A673 (cell line): ENCODE data around the gene ELMO3. TPM values are rescaled to one million over a fixed set of nuclear protein-coding genes. Genes with fewer than 3 reads are reported as not detected.

ENCODE experiments used
- BruUV-seq: library from RNA; stranded (reverse); fragments of 400-500 nt; replicated peaks from 2 replicates; lab custom pipeline; 2021; lab: Mats Ljungman, UMichigan
- CTCF ChIA-PET: fragments of 300-600 bp; sonication (Branson Sonifier 250); formaldehyde crosslinking; loops from one replicate; lab custom pipeline; 2022; ENCODE audit warnings: antibody characterized with exemption; lab: Charles Lee
- POLR2A ChIA-PET: fragments of 300-600 bp; sonication (Branson Sonifier 250); formaldehyde crosslinking; loops from one replicate; lab custom pipeline; 2022; ENCODE audit warnings: antibody characterized with exemption; ENCODE audit not compliant: low non-redundant PET; lab: Charles Lee
- DNase-seq: peaks from one replicate; pipeline ENCODE4 v3.0.0-alpha.2; 2015; ENCODE audit warnings: low spot score
- H3K27ac ChIP-seq: fragments of 200-600 bp; sonication (generic); 2 replicates; pipeline ENCODE4 v1.5.1; 2016; ENCODE audit warnings: mixed run types, low read depth, mild to moderate bottlenecking, mixed read lengths, antibody characterized with exemption, low read length; ENCODE audit not compliant: poor library complexity, severe bottlenecking
- H3K27me3 ChIP-seq: fragments of 200-600 bp; sonication (generic); replicated peaks from 2 replicates; pipeline ENCODE4 v1.6.1; 2017; ENCODE audit warnings: mixed run types, low read depth, mild to moderate bottlenecking, mixed read lengths, antibody characterized with exemption, low read length; ENCODE audit not compliant: insufficient read depth, poor library complexity
- H3K36me3 ChIP-seq: fragments of 200-600 bp; sonication (generic); 2 replicates; pipeline ENCODE4 v1.6.1; 2016; ENCODE audit warnings: mixed run types, mild to moderate bottlenecking, mixed read lengths, antibody characterized with exemption, low read length; ENCODE audit not compliant: insufficient read depth, poor library complexity, severe bottlenecking
- H3K4me1 ChIP-seq: fragments of 200-600 bp; sonication (generic); 2 replicates; pipeline ENCODE4 v1.6.1; 2017; ENCODE audit warnings: mixed run types, mild to moderate bottlenecking, mixed read lengths, antibody characterized with exemption, low read length; ENCODE audit not compliant: insufficient read depth, poor library complexity, severe bottlenecking
- H3K4me3 ChIP-seq: fragments of 200-600 bp; sonication (generic); 2 replicates; pipeline ENCODE4 v1.5.1; 2016; ENCODE audit warnings: low read depth, mixed run types, mild to moderate bottlenecking, mixed read lengths, low read length; ENCODE audit not compliant: poor library complexity, severe bottlenecking
- H3K9me3 ChIP-seq: fragments of 200-600 bp; sonication (generic); 2 replicates; pipeline ENCODE4 v1.6.1; 2016; ENCODE audit warnings: mixed run types, low read depth, mild to moderate bottlenecking, mixed read lengths, antibody characterized with exemption, low read length; ENCODE audit not compliant: poor library complexity, severe bottlenecking
- CTCF ChIP-seq: fragments of 300-800, 200-600 bp; sonication (generic); conservative IDR thresholded peaks from 2 replicates; pipeline ENCODE4 v1.5.1; 2017; ENCODE audit warnings: low read depth, mild to moderate bottlenecking, antibody characterized with exemption, low read length, moderate library complexity, mixed read lengths
- EZH2 ChIP-seq: fragments of 200-600 bp; sonication (generic); IDR thresholded peaks from 2 replicates; pipeline ENCODE4 v1.6.1; 2017; ENCODE audit warnings: borderline replicate concordance, low read depth, mild to moderate bottlenecking, mixed read lengths, antibody characterized with exemption, low read length; ENCODE audit not compliant: poor library complexity, severe bottlenecking
- intact Hi-C: fragments of 100-400 bp; cut with micrococcal nuclease; formaldehyde crosslinking; loops from one replicate; pipeline ENCODE4 v1.10.0; 2022; ENCODE audit not compliant: unreplicated experiment
- total RNA-seq: library from RNA; stranded (reverse); gene quantifications from 2 replicates; pipeline ENCODE4 v1.2.3, GENCODE V29; 2021

The ELMO3 gene
- total RNA-seq, 1 experiment from 2014 or later = 4.7 TPM

DNA sequence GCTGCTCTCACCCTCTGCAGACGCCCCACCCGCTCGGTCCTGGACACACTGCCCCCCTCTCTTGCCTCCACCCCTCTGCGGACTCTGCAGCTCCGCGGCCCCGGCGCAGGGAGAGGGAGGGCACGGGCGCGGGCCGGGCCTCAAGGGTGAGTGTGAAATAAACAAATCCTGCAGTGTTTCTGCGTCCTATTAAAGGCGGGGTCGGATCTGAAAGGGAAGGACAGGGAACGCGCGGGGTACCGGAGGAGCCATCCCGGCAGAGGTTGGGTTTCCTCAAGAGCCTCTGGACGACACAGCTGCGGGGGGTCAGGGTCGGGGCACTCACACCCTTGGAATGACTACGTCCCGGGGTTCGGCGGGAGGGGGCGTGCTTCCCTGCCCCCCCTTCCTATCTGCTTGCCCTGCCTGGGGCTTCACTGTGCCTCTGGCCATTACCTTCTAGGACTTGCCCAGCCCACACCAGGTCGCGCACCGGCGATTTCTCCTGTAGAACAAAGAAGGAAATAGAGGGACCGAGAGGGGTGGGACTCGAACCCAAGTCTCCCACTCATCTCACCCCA, 34.9 kb upstream of the ELMO3 start:
- Histone ChIP-seq H3K27me3 (no peaks in the 10 kb centered on the region), H3K9me3 (no peaks in the 10 kb centered on the region), H3K36me3 (no peaks in the 10 kb centered on the region), H3K4me1 (no peaks in the 10 kb centered on the region), H3K4me3 (no peak overlapping the region), H3K27ac (no peak overlapping the region)
- intact Hi-C loops = no loop called here
- no TSS peak for BruUV-seq
- TF ChIP-seq CTCF (no peak), EZH2 (no peak)
- DNase-seq = no peak
- ChIA-PET POLR2A (no interaction called here), CTCF (no interaction called here)

- TF ChIP-seq EZH2 (no peak), CTCF (no peak)
- ChIA-PET POLR2A (no interaction called here), CTCF (no interaction called here)
- no peak within 1 kb of the TSS for H3K27ac ChIP-seq
- no peaks in the 10 kb centered on the region for H3K9me3 ChIP-seq
- intact Hi-C loops = no loop called here
- BruUV-seq = no TSS peak
- H3K4me1 ChIP-seq = peaks cover 2% of the 10 kb centered on the region
- H3K4me3 ChIP-seq = no peak within 1 kb of the TSS
- H3K27me3 ChIP-seq = no peaks in the 10 kb centered on the region
- DNase-seq = no peak
- no peaks in the 10 kb centered on the region for H3K36me3 ChIP-seq
Observed at GRCh38 chr16:67164599-67165061, 34.3 kb upstream of the ELMO3 start, which contains the start of gene HSF4. Gene HSF4 (plus strand): TSS chr16:67164745. CDS start chr16:67164812, 67 bp downstream.

DNA sequence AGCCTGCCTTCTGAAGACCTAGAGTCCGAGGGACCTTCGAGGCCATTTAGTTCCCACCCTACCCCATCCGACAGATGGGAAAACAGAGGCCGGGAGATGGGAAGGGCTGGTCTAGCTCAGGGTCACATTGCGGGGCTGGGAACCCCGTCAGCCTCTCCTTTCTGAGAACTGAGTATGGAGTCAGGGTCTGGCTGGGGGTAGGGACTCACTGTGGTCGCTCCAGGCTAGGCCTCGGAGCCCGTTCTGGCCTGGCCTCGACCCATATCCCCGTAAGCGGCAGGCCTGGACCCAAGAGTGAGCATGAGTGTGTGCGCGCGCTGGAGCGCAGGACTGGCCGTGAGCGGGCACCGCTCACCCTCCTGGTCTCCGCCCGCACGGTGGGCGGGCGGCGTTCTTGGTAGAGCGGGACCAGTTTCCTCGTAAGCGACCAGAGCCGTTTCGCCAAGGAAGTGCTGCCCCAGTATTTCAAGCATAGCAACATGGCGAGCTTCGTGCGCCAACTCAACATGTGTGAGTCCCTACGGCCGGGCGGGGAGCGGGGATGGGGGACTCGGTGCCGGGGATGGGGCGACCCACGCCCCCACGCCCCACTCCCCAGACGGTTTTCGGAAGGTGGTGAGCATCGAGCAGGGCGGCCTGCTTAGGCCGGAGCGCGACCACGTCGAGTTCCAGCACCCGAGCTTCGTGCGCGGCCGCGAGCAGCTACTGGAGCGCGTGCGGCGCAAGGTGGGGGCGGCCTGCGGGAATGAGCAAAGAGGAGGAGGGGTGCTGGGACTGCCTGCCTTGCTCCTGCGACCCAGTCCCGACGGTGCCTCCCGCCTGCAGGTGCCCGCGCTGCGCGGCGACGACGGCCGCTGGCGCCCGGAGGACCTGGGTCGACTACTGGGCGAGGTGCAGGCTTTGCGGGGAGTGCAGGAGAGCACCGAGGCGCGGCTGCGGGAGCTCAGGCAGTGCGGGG, 33.5 kb upstream of the ELMO3 start:
- no peaks in the 10 kb centered on the region for H3K36me3 ChIP-seq
- no peak for DNase-seq
- intact Hi-C loops = no loop called here
- CTCF ChIA-PET = no interaction called here
- H3K9me3 ChIP-seq = no peaks in the 10 kb centered on the region
- no peak for TF ChIP-seq CTCF
- TF ChIP-seq EZH2 = no peak
- no peak overlapping the region for H3K27ac ChIP-seq
- H3K27me3 ChIP-seq = no peaks in the 10 kb centered on the region
- no peak overlapping the region for H3K4me3 ChIP-seq
- POLR2A ChIA-PET = no interaction called here
- peaks cover 8% of the 10 kb centered on the region for H3K4me1 ChIP-seq
- no TSS peak for BruUV-seq
